ENCODE results near the gene ZPLD1.

- no peak for TF ChIP-seq CTCF (IDR thresholded peaks at IDR 0.05; ENCODE audit: insufficient read depth, low read length, poor library complexity, severe bottlenecking)
- no peak for TF ChIP-seq EZH2phosphoT487 (conservative IDR thresholded peaks at IDR 0.05; ENCODE audit: low read length)
Measured at GRCh38 chr3:102447272-102447671, 12.5 kb downstream of the ZPLD1 start.

All from SU-DHL-6 (cell line).